ENCODE results near the gene ADK. TPM values are rescaled to one million over a fixed set of nuclear protein-coding genes. Genes with fewer than 3 reads are reported as not detected.

Gene ADK
- total and polyA plus RNA-seq, 4 experiments from 2014 or later, result 33.7 to 66.6 (median 51.0) TPM

GRCh38 chr10:74599672-74600071 is 448.7 kb downstream of the ADK start:
- H3K4me1 ChIP-seq (ENCODE audit: insufficient read depth, low read length), result peaks cover 7% of the 10 kb centered on the region
- intact Hi-C loops (cut with micrococcal nuclease), result no loop called here
- H3K4me3 ChIP-seq (ENCODE audit: low read length in 2 of 2), result no peak overlapping the region
- Mint-ChIP-seq H3K4me1 (peaks cover 7 to 14% (median 10%) of the 10 kb centered on the region in 4 donors), H3K27ac (peak overlapping the region in 1 of 7 donors; percentile 57), H3K9me3 (peaks cover 0 to 7% (median 2%) of the 10 kb centered on the region in 8 donors), H3K36me3 (peaks cover 20 to 40% of the 10 kb centered on the region in 2 donors), H3K27me3 (no peaks in the 10 kb centered on the region), H3K4me3 (no peak overlapping the region)
- no peak overlapping the region for H3K27ac ChIP-seq (ENCODE audit: low read depth, low read length)
- no peak for DNase-seq
- POLR2A ChIA-PET (ENCODE audit: partially characterized antibody), result interaction anchor here (1.3 kb wide), 1 partner anchor 14 kb away, joined by 4 read pairs; no protein-coding TSS in a partner anchor
- H3K36me3 ChIP-seq (ENCODE audit: insufficient read depth, low read length), result no peaks in the 10 kb centered on the region
- CTCF ChIA-PET (ENCODE audit: partially characterized antibody), result no interaction called here
- H3K27me3 ChIP-seq (ENCODE audit: insufficient read depth, low read length), result no peaks in the 10 kb centered on the region
- H3K9me3 ChIP-seq (ENCODE audit: control insufficient read depth in 1 of 2, low read length in 2 of 2), result no peaks in the 10 kb centered on the region

DNA sequence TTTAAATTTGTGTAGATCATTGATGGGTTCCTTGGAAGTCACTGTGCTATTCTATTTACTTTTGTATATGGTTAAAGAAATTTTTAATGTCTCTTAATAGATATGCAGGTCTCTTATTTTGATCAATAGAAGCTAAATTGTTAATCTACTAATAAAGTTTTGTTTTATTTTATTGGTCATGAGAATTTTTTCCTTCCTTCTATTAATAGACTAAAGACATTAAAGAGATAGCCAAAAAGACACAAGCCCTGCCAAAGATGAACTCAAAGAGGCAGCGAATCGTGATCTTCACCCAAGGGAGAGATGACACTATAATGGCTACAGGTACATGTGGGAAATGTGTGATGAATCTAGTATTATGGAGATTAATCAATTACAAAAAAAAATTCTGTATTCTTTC is 449.1 kb downstream of the ADK start:
- H3K27me3 Mint-ChIP-seq, result no peaks in the 10 kb centered on the region
- Histone ChIP-seq H3K27me3 (ENCODE audit: insufficient read depth, low read length) (no peaks in the 10 kb centered on the region), H3K4me1 (ENCODE audit: insufficient read depth, low read length) (peaks cover 7% of the 10 kb centered on the region), H3K4me3 (ENCODE audit: low read length in 2 of 2) (no peak overlapping the region), H3K36me3 (ENCODE audit: insufficient read depth, low read length) (no peaks in the 10 kb centered on the region), H3K27ac (ENCODE audit: low read depth, low read length) (no peak overlapping the region), H3K9me3 (ENCODE audit: control insufficient read depth in 1 of 2, low read length in 2 of 2) (no peaks in the 10 kb centered on the region)
- no peak overlapping the region for H3K4me3 Mint-ChIP-seq
- H3K4me1 Mint-ChIP-seq, result peaks cover 7 to 14% (median 10%) of the 10 kb centered on the region in 4 donors
- peaks cover 23 to 42% of the 10 kb centered on the region in 2 donors for H3K36me3 Mint-ChIP-seq
- ChIA-PET CTCF (ENCODE audit: partially characterized antibody) (no interaction called here), POLR2A (ENCODE audit: partially characterized antibody) (no interaction called here)
- H3K27ac Mint-ChIP-seq, result no peak overlapping the region
- H3K9me3 Mint-ChIP-seq, result peaks cover 0 to 7% (median 3%) of the 10 kb centered on the region in 8 donors
- DNase-seq, result no peak
- intact Hi-C loops (cut with micrococcal nuclease), result no loop called here

DNA sequence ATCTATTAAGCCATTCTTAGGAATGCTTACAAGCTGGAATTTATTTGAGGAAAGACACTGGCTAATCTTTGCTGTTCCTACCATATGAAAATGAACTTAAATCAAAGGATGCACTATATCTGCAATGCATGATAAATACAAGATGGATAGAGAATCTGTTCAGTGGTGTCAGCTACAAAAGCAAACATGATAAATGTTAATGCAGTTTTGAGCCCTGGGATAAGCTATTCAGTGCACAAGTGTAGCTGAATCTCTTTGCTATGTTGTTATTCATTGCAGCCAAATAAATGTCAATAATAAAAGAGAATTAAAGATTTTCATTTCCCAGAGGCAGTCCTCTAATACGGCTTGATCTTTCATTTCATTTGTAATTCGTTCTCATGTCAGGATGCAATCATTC is 451.6 kb downstream of the ADK start:
- intact Hi-C loops (cut with micrococcal nuclease), result no loop called here
- DNase-seq, result no peak
- ChIA-PET CTCF (ENCODE audit: partially characterized antibody) (interaction anchor here (0.8 kb wide), 1 partner anchor 11 kb away, joined by 3 read pairs; no protein-coding TSS in a partner anchor), POLR2A (ENCODE audit: partially characterized antibody) (no interaction called here)
- no peak overlapping the region for H3K27ac Mint-ChIP-seq
- no peaks in the 10 kb centered on the region for H3K9me3 ChIP-seq (ENCODE audit: control insufficient read depth in 1 of 2, low read length in 2 of 2)
- H3K27me3 Mint-ChIP-seq, result no peaks in the 10 kb centered on the region
- peaks cover 2% of the 10 kb centered on the region for H3K4me1 ChIP-seq (ENCODE audit: insufficient read depth, low read length)
- no peak overlapping the region for H3K4me3 ChIP-seq (ENCODE audit: low read length in 2 of 2)
- no peak overlapping the region for H3K27ac ChIP-seq (ENCODE audit: low read depth, low read length)
- H3K27me3 ChIP-seq (ENCODE audit: insufficient read depth, low read length), result no peaks in the 10 kb centered on the region
- H3K4me1 Mint-ChIP-seq, result peaks cover 4 to 9% (median 7%) of the 10 kb centered on the region in 4 donors
- H3K4me3 Mint-ChIP-seq, result no peak overlapping the region
- peaks cover 21 to 50% of the 10 kb centered on the region in 2 donors for H3K36me3 Mint-ChIP-seq
- H3K36me3 ChIP-seq (ENCODE audit: insufficient read depth, low read length), result no peaks in the 10 kb centered on the region
- H3K9me3 Mint-ChIP-seq, result peaks cover 0 to 7% (median 3%) of the 10 kb centered on the region in 8 donors

DNA sequence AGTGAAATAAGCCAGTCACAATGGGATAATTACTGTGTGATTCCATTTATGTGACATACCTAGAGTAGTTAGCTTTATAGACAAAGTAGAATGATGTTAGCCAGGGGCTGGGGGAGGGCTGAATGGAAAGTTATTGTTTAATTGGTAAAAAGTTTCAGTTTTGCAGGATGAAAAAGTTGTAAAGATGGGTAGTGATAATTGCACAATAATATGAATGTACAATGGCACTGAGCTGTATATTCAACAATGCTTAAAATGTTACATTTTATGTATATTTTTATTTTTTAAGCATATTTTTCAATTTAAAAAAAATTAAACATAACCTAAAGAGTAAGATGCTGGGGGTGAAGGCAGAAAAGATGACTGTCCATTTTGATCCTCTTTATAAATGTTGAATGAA is 459.3 kb downstream of the ADK start:
- Histone ChIP-seq H3K27me3 (ENCODE audit: insufficient read depth, low read length) (no peaks in the 10 kb centered on the region), H3K9me3 (ENCODE audit: control insufficient read depth in 1 of 2, low read length in 2 of 2) (no peaks in the 10 kb centered on the region), H3K36me3 (ENCODE audit: insufficient read depth, low read length) (no peaks in the 10 kb centered on the region), H3K27ac (ENCODE audit: low read depth, low read length) (no peak overlapping the region), H3K4me3 (ENCODE audit: low read length in 2 of 2) (no peak overlapping the region), H3K4me1 (ENCODE audit: insufficient read depth, low read length) (no peaks in the 10 kb centered on the region)
- Mint-ChIP-seq H3K27ac (peak overlapping the region in 2 of 7 donors; percentile 47 to 66), H3K4me3 (no peak overlapping the region), H3K9me3 (no peaks in the 10 kb centered on the region), H3K36me3 (peaks cover 6 to 43% of the 10 kb centered on the region in 2 donors), H3K4me1 (peaks cover 0 to 4% (median 2%) of the 10 kb centered on the region in 4 donors), H3K27me3 (no peaks in the 10 kb centered on the region)
- intact Hi-C loops (cut with micrococcal nuclease), result no loop called here
- POLR2A ChIA-PET (ENCODE audit: partially characterized antibody), result no interaction called here
- CTCF ChIA-PET (ENCODE audit: partially characterized antibody), result no interaction called here
- DNase-seq, result no peak

DNA sequence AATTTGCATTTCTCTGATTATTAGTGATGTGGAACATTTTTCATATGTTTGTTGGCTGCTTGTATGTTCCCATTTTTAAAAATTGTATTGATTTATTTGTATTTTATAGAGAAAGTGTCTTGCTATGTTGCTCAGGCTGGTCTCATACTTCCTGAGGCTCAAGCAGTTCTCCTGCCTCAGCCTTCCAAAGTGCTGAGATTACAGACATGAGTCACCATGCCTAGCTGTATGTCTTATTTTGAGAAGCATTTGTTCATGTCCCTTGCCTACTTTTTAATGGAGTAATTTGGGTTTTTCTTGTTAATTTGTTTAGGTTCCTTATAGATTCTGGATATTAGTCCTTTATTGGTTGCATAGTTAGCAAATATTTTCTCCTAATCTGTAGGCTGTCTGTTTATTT is 461.2 kb downstream of the ADK start:
- Mint-ChIP-seq H3K36me3 (peaks cover 6 to 45% of the 10 kb centered on the region in 2 donors), H3K27me3 (no peaks in the 10 kb centered on the region), H3K4me1 (peaks cover 0 to 2% (median 0%) of the 10 kb centered on the region in 4 donors), H3K4me3 (no peak overlapping the region), H3K9me3 (no peaks in the 10 kb centered on the region), H3K27ac (no peak overlapping the region)
- H3K4me1 ChIP-seq (ENCODE audit: insufficient read depth, low read length), result no peaks in the 10 kb centered on the region
- DNase-seq, result no peak
- H3K36me3 ChIP-seq (ENCODE audit: insufficient read depth, low read length), result no peaks in the 10 kb centered on the region
- no peak overlapping the region for H3K27ac ChIP-seq (ENCODE audit: low read depth, low read length)
- H3K4me3 ChIP-seq (ENCODE audit: low read length in 2 of 2), result no peak overlapping the region
- ChIA-PET CTCF (ENCODE audit: partially characterized antibody) (no interaction called here), POLR2A (ENCODE audit: partially characterized antibody) (no interaction called here)
- no peaks in the 10 kb centered on the region for H3K27me3 ChIP-seq (ENCODE audit: insufficient read depth, low read length)
- H3K9me3 ChIP-seq (ENCODE audit: control insufficient read depth in 1 of 2, low read length in 2 of 2), result no peaks in the 10 kb centered on the region
- intact Hi-C loops (cut with micrococcal nuclease), result no loop called here

DNA sequence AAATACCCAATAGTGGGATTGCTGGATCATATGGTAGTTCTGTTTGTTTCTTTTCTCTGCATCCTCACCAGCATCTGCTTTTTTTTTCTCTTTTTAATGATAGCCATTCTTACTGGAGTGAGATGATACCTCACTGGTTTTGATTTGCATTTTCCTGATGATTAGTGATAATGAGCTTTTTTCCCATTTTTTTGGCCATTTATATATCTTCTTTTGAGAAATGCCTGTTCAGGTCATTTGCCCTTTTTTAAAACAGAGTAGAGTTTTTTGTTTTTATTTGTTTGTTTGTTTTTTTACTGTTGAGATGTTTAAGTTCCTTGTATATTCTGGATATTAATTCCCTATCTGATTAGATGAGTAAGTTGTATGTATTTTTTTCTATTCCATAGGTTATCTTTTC is 469.6 kb downstream of the ADK start:
- H3K27me3 Mint-ChIP-seq, result no peaks in the 10 kb centered on the region
- no peaks in the 10 kb centered on the region for H3K27me3 ChIP-seq (ENCODE audit: insufficient read depth, low read length)
- peaks cover 0 to 18% (median 9%) of the 10 kb centered on the region in 8 donors for H3K9me3 Mint-ChIP-seq
- H3K9me3 ChIP-seq (ENCODE audit: control insufficient read depth in 1 of 2, low read length in 2 of 2), result no peaks in the 10 kb centered on the region
- ChIA-PET CTCF (ENCODE audit: partially characterized antibody) (no interaction called here), POLR2A (ENCODE audit: partially characterized antibody) (no interaction called here)
- no peak for DNase-seq
- H3K4me1 Mint-ChIP-seq, result no peaks in the 10 kb centered on the region
- no peaks in the 10 kb centered on the region for H3K36me3 ChIP-seq (ENCODE audit: insufficient read depth, low read length)
- H3K27ac ChIP-seq (ENCODE audit: low read depth, low read length), result no peak overlapping the region
- no peak overlapping the region for H3K4me3 Mint-ChIP-seq
- H3K4me1 ChIP-seq (ENCODE audit: insufficient read depth, low read length), result no peaks in the 10 kb centered on the region
- peaks cover 24 to 47% of the 10 kb centered on the region in 2 donors for H3K36me3 Mint-ChIP-seq
- no peak overlapping the region for H3K27ac Mint-ChIP-seq
- no peak overlapping the region for H3K4me3 ChIP-seq (ENCODE audit: low read length in 2 of 2)
- intact Hi-C loops (cut with micrococcal nuclease), result no loop called here

GRCh38 chr10:74623786-74624185 is 472.8 kb downstream of the ADK start:
- H3K4me1 Mint-ChIP-seq, result no peaks in the 10 kb centered on the region
- H3K36me3 Mint-ChIP-seq, result peaks cover 20 to 28% of the 10 kb centered on the region in 2 donors
- DNase-seq, result no peak
- POLR2A ChIA-PET (ENCODE audit: partially characterized antibody), result no interaction called here
- intact Hi-C loops (cut with micrococcal nuclease), result no loop called here
- no peak overlapping the region for H3K4me3 ChIP-seq (ENCODE audit: low read length in 2 of 2)
- H3K27me3 Mint-ChIP-seq, result no peaks in the 10 kb centered on the region
- no peaks in the 10 kb centered on the region for H3K36me3 ChIP-seq (ENCODE audit: insufficient read depth, low read length)
- no peak overlapping the region for H3K27ac ChIP-seq (ENCODE audit: low read depth, low read length)
- no peaks in the 10 kb centered on the region for H3K4me1 ChIP-seq (ENCODE audit: insufficient read depth, low read length)
- H3K27me3 ChIP-seq (ENCODE audit: insufficient read depth, low read length), result no peaks in the 10 kb centered on the region
- H3K4me3 Mint-ChIP-seq, result no peak overlapping the region
- peaks cover 0 to 18% (median 8%) of the 10 kb centered on the region in 8 donors for H3K9me3 Mint-ChIP-seq
- H3K9me3 ChIP-seq (ENCODE audit: control insufficient read depth in 1 of 2, low read length in 2 of 2), result no peaks in the 10 kb centered on the region
- CTCF ChIA-PET (ENCODE audit: partially characterized antibody), result no interaction called here
- no peak overlapping the region for H3K27ac Mint-ChIP-seq

DNA sequence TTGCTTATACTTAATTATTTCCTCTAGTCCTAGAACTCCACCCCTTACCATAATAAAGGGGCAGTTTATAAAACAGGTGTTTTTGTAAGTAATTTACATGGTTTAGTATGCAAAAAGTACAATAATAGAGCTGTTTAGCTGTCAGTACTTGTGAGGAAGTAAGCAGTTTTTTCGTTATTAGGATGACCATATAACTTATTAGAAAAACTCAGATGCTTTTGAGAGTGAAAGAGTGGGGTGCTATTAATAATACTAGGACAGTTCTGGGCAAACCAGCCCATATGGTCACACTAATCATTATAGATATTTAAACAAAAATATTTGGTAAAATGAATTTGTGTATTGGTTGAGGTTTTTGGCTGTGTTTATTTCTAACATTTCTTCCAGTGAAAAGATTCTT is 473.5 kb downstream of the ADK start:
- Mint-ChIP-seq H3K9me3 (peaks cover 0 to 18% (median 8%) of the 10 kb centered on the region in 8 donors), H3K4me3 (no peak overlapping the region), H3K4me1 (no peaks in the 10 kb centered on the region), H3K36me3 (peaks cover 20 to 25% of the 10 kb centered on the region in 2 donors), H3K27ac (peak overlapping the region in 1 of 7 donors; percentile 48), H3K27me3 (no peaks in the 10 kb centered on the region)
- H3K9me3 ChIP-seq (ENCODE audit: control insufficient read depth in 1 of 2, low read length in 2 of 2), result no peaks in the 10 kb centered on the region
- POLR2A ChIA-PET (ENCODE audit: partially characterized antibody), result no interaction called here
- no peaks in the 10 kb centered on the region for H3K36me3 ChIP-seq (ENCODE audit: insufficient read depth, low read length)
- intact Hi-C loops (cut with micrococcal nuclease), result no loop called here
- CTCF ChIA-PET (ENCODE audit: partially characterized antibody), result no interaction called here
- no peak overlapping the region for H3K4me3 ChIP-seq (ENCODE audit: low read length in 2 of 2)
- no peaks in the 10 kb centered on the region for H3K4me1 ChIP-seq (ENCODE audit: insufficient read depth, low read length)
- no peaks in the 10 kb centered on the region for H3K27me3 ChIP-seq (ENCODE audit: insufficient read depth, low read length)
- DNase-seq, result no peak
- no peak overlapping the region for H3K27ac ChIP-seq (ENCODE audit: low read depth, low read length)

Measured in CD4-positive, alpha-beta memory T cell (primary cell).